ENCODE results near the gene QRICH1. TPM values are rescaled to one million over a fixed set of nuclear protein-coding genes. Genes with fewer than 3 reads are reported as not detected.

Gene QRICH1
- polyA plus RNA-seq, 3 donors: 9.3 to 150 (median 16.1) TPM

- Histone ChIP-seq H2AFZ (ENCODE audit: insufficient read depth, low read depth, low read length, poor library complexity, severe bottlenecking) (no peak overlapping the region), H3K9me3 (replicated peaks in 1 of 2; ENCODE audit: control insufficient read depth in 1 of 2, insufficient read depth in 1 of 2, low read length in 2 of 2) (no peaks in the 10 kb centered on the region), H4K20me1 (ENCODE audit: insufficient read depth, low read length) (peaks cover 7% of the 10 kb centered on the region), H3K79me2 (ENCODE audit: insufficient read depth, low read length) (peaks cover 26% of the 10 kb centered on the region), H3K9ac (ENCODE audit: insufficient read depth, low read length, poor library complexity, severe bottlenecking) (no peak overlapping the region), H3K36me3 (replicated peaks in 1 of 2; ENCODE audit: control insufficient read depth in 1 of 2, insufficient read depth in 2 of 2, low read length in 2 of 2) (peaks cover 21 to 24% of the 10 kb centered on the region in 2 donors), H3K4me1 (ENCODE audit: control insufficient read depth in 1 of 2, insufficient read depth in 2 of 2, low read length in 2 of 2) (peaks cover 16 to 23% of the 10 kb centered on the region in 2 donors), H3K4me2 (replicated peaks; ENCODE audit: extremely low read depth, low read length, poor library complexity, severe bottlenecking) (no peak overlapping the region), H3K4me3 (replicated peaks in 1 of 3; ENCODE audit: low read depth in 2 of 3, low read length in 3 of 3) (no peak overlapping the region), H3K27ac (ENCODE audit: low read depth in 1 of 2, low read length in 2 of 2) (peak overlapping the region in 1 of 2 donors; percentile 95), H3K27me3 (ENCODE audit: control insufficient read depth in 2 of 2, insufficient read depth in 2 of 2, low read length in 2 of 2) (no peaks in the 10 kb centered on the region)
- peaks cover 0 to 2% (median 0%) of the 10 kb centered on the region in 7 donors for H3K9me3 Mint-ChIP-seq
- intact Hi-C loops (cut with micrococcal nuclease): no loop called here
- peaks cover 11% of the 10 kb centered on the region for H3K4me1 Mint-ChIP-seq
- DNase-seq: no peak
- H3K27me3 Mint-ChIP-seq (ENCODE audit: low read depth in 3 of 3): no peaks in the 10 kb centered on the region
- no peak for TF ChIP-seq CTCF (IDR thresholded peaks at IDR 0.05)
- H3K27ac Mint-ChIP-seq: peak overlapping the region in 6 of 7 donors; percentile 5 to 92 (median 86)
- whole genome bisulfite sequencing (ENCODE audit: insufficient coverage): 98% methylated on average over 11 of the region's 12 CpGs
- peaks cover 15 to 20% of the 10 kb centered on the region in 2 donors for H3K36me3 Mint-ChIP-seq
- H3K4me3 Mint-ChIP-seq: no peak overlapping the region
These were observed 28.2 kb upstream of the QRICH1 start for GRCh38 chr3:49122022-49122421.

- Histone ChIP-seq H3K4me1 (ENCODE audit: control insufficient read depth in 1 of 2, insufficient read depth in 2 of 2, low read length in 2 of 2) (peaks cover 16 to 23% of the 10 kb centered on the region in 2 donors), H3K4me2 (replicated peaks; ENCODE audit: extremely low read depth, low read length, poor library complexity, severe bottlenecking) (peak overlapping the region; percentile 87), H2AFZ (ENCODE audit: insufficient read depth, low read depth, low read length, poor library complexity, severe bottlenecking) (peak overlapping the region; percentile 87), H3K27me3 (ENCODE audit: control insufficient read depth in 2 of 2, insufficient read depth in 2 of 2, low read length in 2 of 2) (no peaks in the 10 kb centered on the region), H3K36me3 (replicated peaks in 1 of 2; ENCODE audit: control insufficient read depth in 1 of 2, insufficient read depth in 2 of 2, low read length in 2 of 2) (peaks cover 29 to 32% of the 10 kb centered on the region in 2 donors), H3K9me3 (replicated peaks in 1 of 2; ENCODE audit: control insufficient read depth in 1 of 2, insufficient read depth in 1 of 2, low read length in 2 of 2) (no peaks in the 10 kb centered on the region), H3K27ac (ENCODE audit: low read depth in 1 of 2, low read length in 2 of 2) (peak overlapping the region; percentile 93 to 95), H4K20me1 (ENCODE audit: insufficient read depth, low read length) (peaks cover 8% of the 10 kb centered on the region), H3K79me2 (ENCODE audit: insufficient read depth, low read length) (peaks cover 27% of the 10 kb centered on the region), H3K9ac (ENCODE audit: insufficient read depth, low read length, poor library complexity, severe bottlenecking) (peak overlapping the region; percentile 97), H3K4me3 (replicated peaks in 1 of 3; ENCODE audit: low read depth in 2 of 3, low read length in 3 of 3) (peak overlapping the region; percentile 73 to 97 (median 91))
- peaks cover 0 to 2% (median 0%) of the 10 kb centered on the region in 7 donors for H3K9me3 Mint-ChIP-seq
- DNase-seq: no peak
- WGBS (ENCODE audit: insufficient coverage): 68% methylated on average over 6 of the region's 17 CpGs
- peaks cover 11% of the 10 kb centered on the region for H3K4me1 Mint-ChIP-seq
- H3K27ac Mint-ChIP-seq: peak overlapping the region; percentile 78 to 92 (median 87)
- peak overlapping the region; percentile 42 to 81 for H3K4me3 Mint-ChIP-seq
- H3K36me3 Mint-ChIP-seq: peaks cover 21 to 26% of the 10 kb centered on the region in 2 donors
- intact Hi-C loops (cut with micrococcal nuclease): no loop called here
- H3K27me3 Mint-ChIP-seq (ENCODE audit: low read depth in 3 of 3): no peaks in the 10 kb centered on the region
- TF ChIP-seq CTCF (IDR thresholded peaks at IDR 0.05): no peak
These were observed 27.4 kb upstream of the QRICH1 start for GRCh38 chr3:49121132-49121736.

All from CD14-positive monocyte (primary cell).